Measurements from ENCODE around the gene JPT2. TPM values are rescaled to one million over a fixed set of nuclear protein-coding genes. Genes with fewer than 3 reads are reported as not detected.

JPT2 gene
- total RNA-seq, 1 experiment from 2014 or later = 200 TPM

DNA sequence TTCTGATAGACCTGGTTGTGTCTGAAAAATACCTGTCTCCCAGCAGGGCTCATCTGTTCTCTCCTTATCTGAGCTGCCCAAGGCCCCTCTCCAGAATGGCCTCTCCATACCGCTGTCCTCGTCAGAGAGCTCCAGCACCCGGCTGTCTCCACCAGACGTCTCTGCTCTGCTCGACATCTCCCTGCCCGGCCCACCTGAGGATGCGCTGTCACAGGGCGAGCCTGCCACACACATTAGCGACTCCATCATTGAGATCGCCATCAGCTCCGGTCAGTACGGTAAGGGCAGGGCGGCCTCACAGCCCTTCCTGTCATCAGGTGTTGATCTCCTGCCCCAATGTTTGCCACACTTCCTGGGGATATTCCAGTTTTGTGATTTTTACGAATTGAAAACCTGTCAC lies 10.2 kb upstream of the JPT2 start:
- H3K36me3 ChIP-seq (ENCODE audit: insufficient read depth, low read length, poor library complexity, severe bottlenecking) = peaks cover 78% of the 10 kb centered on the region
- DNase-seq (ENCODE audit: low spot score) = no peak
- H3K4me1 ChIP-seq (ENCODE audit: insufficient read depth, low read length, poor library complexity, severe bottlenecking) = no peaks in the 10 kb centered on the region
- no peak overlapping the region for H3K4me3 ChIP-seq (ENCODE audit: low read depth, low read length, poor library complexity, severe bottlenecking)
- BruUV-seq (replicated peaks) = no TSS peak
- TF ChIP-seq EZH2 (IDR thresholded peaks at IDR 0.05; ENCODE audit: borderline replicate concordance, low read depth, low read length, poor library complexity, severe bottlenecking) = no peak
- H3K9me3 ChIP-seq (ENCODE audit: low read depth, low read length, poor library complexity, severe bottlenecking) = no peaks in the 10 kb centered on the region
- ChIA-PET POLR2A (ENCODE audit: low non-redundant PET) (no interaction called here), CTCF (interaction anchor here (0.6 kb wide), 1 partner anchor 1044 kb away, joined by 3 read pairs; no protein-coding TSS in a partner anchor)
- intact Hi-C loops (cut with micrococcal nuclease; ENCODE audit: unreplicated experiment) = no loop called here
- H3K27me3 ChIP-seq (replicated peaks; ENCODE audit: insufficient read depth, low read depth, low read length, poor library complexity) = no peaks in the 10 kb centered on the region
- no peak overlapping the region for H3K27ac ChIP-seq (ENCODE audit: low read depth, low read length, poor library complexity, severe bottlenecking)

- H3K4me3 ChIP-seq (ENCODE audit: low read depth, low read length, poor library complexity, severe bottlenecking) = no peak overlapping the region
- BruUV-seq (replicated peaks) = no TSS peak
- TF ChIP-seq EZH2 (IDR thresholded peaks at IDR 0.05; ENCODE audit: borderline replicate concordance, low read depth, low read length, poor library complexity, severe bottlenecking) = no peak
- no peaks in the 10 kb centered on the region for H3K4me1 ChIP-seq (ENCODE audit: insufficient read depth, low read length, poor library complexity, severe bottlenecking)
- H3K9me3 ChIP-seq (ENCODE audit: low read depth, low read length, poor library complexity, severe bottlenecking) = no peaks in the 10 kb centered on the region
- POLR2A ChIA-PET (ENCODE audit: low non-redundant PET) = no interaction called here
- H3K36me3 ChIP-seq (ENCODE audit: insufficient read depth, low read length, poor library complexity, severe bottlenecking) = peaks cover 75% of the 10 kb centered on the region
- CTCF ChIA-PET = no interaction called here
- DNase-seq (ENCODE audit: low spot score) = no peak
- H3K27me3 ChIP-seq (replicated peaks; ENCODE audit: insufficient read depth, low read depth, low read length, poor library complexity) = no peaks in the 10 kb centered on the region
- intact Hi-C loops (cut with micrococcal nuclease; ENCODE audit: unreplicated experiment) = no loop called here
- H3K27ac ChIP-seq (ENCODE audit: low read depth, low read length, poor library complexity, severe bottlenecking) = no peak overlapping the region
Measured at GRCh38 chr16:1668612-1669319, 9.3 kb upstream of the JPT2 start.

DNA sequence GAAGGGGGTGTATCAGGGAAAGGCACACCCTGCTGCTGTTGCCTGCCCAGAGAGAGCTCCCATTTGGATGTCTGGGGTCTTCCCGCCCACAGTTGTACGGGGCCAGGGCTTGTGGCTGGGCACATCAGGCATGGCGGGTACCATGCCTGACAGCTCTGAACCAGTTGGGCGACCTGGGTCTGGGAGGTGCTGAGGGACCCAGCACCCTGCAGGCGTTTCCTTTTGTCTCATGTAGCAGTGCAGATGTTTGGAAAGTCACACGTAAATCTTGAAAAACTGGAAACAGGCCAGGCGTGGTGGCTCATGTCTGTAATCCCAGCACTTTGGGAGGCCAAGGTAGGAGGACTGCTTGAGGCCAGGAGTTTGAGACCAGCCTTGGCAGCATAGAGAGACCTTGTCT lies 8.4 kb upstream of the JPT2 start:
- ChIA-PET POLR2A (ENCODE audit: low non-redundant PET) (no interaction called here), CTCF (no interaction called here)
- Histone ChIP-seq H3K4me1 (ENCODE audit: insufficient read depth, low read length, poor library complexity, severe bottlenecking) (no peaks in the 10 kb centered on the region), H3K27me3 (replicated peaks; ENCODE audit: insufficient read depth, low read depth, low read length, poor library complexity) (no peaks in the 10 kb centered on the region), H3K27ac (ENCODE audit: low read depth, low read length, poor library complexity, severe bottlenecking) (no peak overlapping the region), H3K4me3 (ENCODE audit: low read depth, low read length, poor library complexity, severe bottlenecking) (no peak overlapping the region), H3K36me3 (ENCODE audit: insufficient read depth, low read length, poor library complexity, severe bottlenecking) (peaks cover 77% of the 10 kb centered on the region), H3K9me3 (ENCODE audit: low read depth, low read length, poor library complexity, severe bottlenecking) (no peaks in the 10 kb centered on the region)
- TF ChIP-seq, protein P1, sequence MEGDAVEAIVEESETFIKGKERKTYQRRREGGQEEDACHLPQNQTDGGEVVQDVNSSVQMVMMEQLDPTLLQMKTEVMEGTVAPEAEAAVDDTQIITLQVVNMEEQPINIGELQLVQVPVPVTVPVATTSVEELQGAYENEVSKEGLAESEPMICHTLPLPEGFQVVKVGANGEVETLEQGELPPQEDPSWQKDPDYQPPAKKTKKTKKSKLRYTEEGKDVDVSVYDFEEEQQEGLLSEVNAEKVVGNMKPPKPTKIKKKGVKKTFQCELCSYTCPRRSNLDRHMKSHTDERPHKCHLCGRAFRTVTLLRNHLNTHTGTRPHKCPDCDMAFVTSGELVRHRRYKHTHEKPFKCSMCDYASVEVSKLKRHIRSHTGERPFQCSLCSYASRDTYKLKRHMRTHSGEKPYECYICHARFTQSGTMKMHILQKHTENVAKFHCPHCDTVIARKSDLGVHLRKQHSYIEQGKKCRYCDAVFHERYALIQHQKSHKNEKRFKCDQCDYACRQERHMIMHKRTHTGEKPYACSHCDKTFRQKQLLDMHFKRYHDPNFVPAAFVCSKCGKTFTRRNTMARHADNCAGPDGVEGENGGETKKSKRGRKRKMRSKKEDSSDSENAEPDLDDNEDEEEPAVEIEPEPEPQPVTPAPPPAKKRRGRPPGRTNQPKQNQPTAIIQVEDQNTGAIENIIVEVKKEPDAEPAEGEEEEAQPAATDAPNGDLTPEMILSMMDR (conservative IDR thresholded peaks at IDR 0.05; ENCODE audit: low read depth, low read length) = no peak
- no peak for TF ChIP-seq EZH2 (IDR thresholded peaks at IDR 0.05; ENCODE audit: borderline replicate concordance, low read depth, low read length, poor library complexity, severe bottlenecking)
- BruUV-seq (replicated peaks) = no TSS peak
- intact Hi-C loops (cut with micrococcal nuclease; ENCODE audit: unreplicated experiment) = no loop called here
- DNase-seq (ENCODE audit: low spot score) = no peak

DNA sequence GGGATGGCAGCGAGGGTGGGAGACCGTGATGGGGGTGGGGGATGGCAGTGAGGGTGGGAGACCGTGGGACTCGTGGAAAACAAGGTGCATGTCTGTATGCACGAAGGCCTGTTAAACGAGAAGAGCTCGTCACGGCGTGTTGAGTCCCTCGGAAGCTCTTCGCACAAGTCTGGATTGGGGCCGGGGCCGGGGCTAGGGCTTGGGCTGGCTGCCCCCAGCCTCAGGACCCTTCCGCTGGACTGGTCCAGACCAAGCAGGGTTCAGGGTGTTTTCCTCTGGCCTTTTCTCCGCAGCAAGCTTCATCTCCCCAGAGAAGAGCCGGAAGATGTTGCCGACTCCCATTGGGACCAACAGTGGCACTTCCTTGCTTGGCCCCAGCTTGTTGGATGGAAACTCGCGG lies 7.7 kb upstream of the JPT2 start:
- H3K9me3 ChIP-seq (ENCODE audit: low read depth, low read length, poor library complexity, severe bottlenecking) = no peaks in the 10 kb centered on the region
- BruUV-seq (replicated peaks) = no TSS peak
- POLR2A ChIA-PET (ENCODE audit: low non-redundant PET) = no interaction called here
- H3K4me1 ChIP-seq (ENCODE audit: insufficient read depth, low read length, poor library complexity, severe bottlenecking) = no peaks in the 10 kb centered on the region
- H3K27me3 ChIP-seq (replicated peaks; ENCODE audit: insufficient read depth, low read depth, low read length, poor library complexity) = no peaks in the 10 kb centered on the region
- intact Hi-C loops (cut with micrococcal nuclease; ENCODE audit: unreplicated experiment) = no loop called here
- H3K36me3 ChIP-seq (ENCODE audit: insufficient read depth, low read length, poor library complexity, severe bottlenecking) = peaks cover 72% of the 10 kb centered on the region
- DNase-seq (ENCODE audit: low spot score) = no peak
- CTCF ChIA-PET = no interaction called here
- TF ChIP-seq EZH2 (IDR thresholded peaks at IDR 0.05; ENCODE audit: borderline replicate concordance, low read depth, low read length, poor library complexity, severe bottlenecking) = no peak
- TF ChIP-seq, protein P1 (conservative IDR thresholded peaks at IDR 0.05; ENCODE audit: low read depth, low read length) = no peak
- H3K27ac ChIP-seq (ENCODE audit: low read depth, low read length, poor library complexity, severe bottlenecking) = no peak overlapping the region
- no peak overlapping the region for H3K4me3 ChIP-seq (ENCODE audit: low read depth, low read length, poor library complexity, severe bottlenecking)

All from A673 (cell line).